ENCODE results near the gene FGF14.
"Not testable (repeated sequence)": the region's sequence is repeated elsewhere in the genome, so short reads cannot be mapped to it uniquely, and the experiment has no call there.

FGF14 gene

DNA sequence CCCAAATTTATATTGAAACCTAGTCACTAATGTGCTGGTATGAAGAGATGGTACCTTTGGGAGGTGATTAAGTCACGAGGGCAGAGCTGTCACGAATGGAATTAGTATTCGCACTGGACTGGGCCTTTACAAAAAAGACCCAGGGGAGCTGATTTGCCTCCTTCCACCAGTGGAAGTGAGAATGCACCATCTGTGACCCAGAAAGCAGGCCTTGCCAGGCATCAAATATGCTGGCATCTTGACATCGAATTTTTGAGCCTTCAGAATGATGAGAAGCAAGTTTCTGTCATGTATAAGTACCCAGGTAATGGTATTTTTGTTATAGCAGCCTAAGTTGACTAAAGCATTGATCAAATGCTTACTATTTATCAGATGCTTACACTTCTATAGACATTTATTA is 373.6 kb downstream of the FGF14 start:
- no peak for DNase-seq

DNA sequence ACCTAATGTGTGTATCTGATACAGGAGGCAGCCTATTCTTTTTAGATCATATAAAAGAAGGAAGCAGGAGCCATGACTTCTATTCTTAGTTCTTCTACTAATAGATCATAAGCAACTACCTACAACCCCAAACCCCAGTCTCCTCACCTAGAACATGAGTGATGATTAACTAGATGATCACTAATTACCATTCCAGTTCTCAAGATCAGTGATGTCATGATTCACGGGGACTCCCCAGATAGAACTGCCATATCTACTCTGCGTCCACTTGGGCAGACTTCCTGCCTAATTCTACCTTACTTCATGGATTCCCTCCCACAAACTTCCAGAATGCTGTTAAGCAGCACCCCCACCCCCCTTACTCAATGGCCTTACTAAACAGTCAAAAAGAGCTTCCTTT is 380.1 kb downstream of the FGF14 start:
- DNase-seq = no peak

DNA sequence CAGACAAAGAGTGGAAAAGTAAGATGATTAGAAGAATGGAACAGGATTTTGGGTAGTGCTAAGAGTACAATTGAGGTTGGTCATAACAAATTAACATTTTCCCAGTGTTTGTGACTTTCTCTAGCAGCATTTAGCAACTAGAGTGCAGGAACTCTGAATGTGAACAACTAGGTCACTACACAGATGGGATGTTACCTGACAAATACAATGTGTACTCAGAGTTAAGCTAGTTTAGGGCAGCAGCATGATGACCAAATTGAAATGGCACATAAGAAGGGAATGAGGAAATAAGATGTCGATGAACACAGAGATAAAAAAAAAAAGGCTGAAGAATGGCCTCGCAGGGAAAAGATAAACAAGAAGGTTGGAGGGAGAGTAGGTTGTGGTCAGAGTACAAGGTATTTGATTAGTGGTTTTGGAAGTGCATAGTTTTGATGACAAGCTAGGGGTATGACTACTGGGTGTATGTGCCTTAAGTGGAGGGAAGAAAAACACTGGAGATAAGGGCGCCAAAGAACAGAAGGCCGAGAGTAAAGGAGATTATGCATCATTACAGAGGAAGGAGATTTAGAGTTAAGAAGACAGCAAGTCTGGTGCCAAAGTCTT is 381.1 kb downstream of the FGF14 start:
- peak; percentile 0 for DNase-seq

DNA sequence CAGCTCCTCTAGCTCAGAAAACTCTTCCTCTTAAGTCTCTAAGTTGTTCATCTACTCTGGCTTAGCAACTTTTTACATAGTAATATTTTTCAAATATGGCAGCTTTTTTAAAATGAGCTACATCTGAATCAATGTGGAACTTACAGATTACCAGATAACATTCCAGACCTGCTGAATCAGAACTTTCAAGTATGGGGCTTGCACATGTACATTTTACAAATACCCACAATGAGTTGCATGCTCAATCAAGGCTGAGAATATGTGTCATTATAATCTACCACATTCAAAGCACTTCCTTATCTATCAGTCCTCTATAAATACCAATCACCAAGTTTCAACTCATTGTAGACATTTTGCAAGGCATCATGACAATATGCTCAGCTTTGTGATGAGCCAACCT is 383.1 kb downstream of the FGF14 start:
- DNase-seq = no peak

DNA sequence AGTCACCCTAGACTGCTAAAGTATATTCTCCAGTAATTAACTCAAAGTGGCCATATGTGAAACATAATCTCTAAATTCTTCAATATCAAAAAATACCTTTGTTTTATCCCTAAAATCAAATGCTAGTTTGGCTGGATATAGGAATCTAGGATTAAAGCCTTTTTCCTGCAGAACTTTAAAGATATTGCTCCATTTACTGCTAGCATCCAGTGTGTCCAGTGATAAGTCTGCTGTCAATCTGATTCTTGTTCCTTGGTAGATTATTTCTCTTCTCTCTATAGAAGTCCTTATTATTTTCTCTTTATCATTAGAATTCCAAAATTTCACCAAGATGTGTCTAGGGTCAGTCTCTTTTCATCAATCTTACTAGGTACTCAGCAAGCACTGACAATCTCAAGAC is 384.6 kb downstream of the FGF14 start:
- no peak for DNase-seq

DNA sequence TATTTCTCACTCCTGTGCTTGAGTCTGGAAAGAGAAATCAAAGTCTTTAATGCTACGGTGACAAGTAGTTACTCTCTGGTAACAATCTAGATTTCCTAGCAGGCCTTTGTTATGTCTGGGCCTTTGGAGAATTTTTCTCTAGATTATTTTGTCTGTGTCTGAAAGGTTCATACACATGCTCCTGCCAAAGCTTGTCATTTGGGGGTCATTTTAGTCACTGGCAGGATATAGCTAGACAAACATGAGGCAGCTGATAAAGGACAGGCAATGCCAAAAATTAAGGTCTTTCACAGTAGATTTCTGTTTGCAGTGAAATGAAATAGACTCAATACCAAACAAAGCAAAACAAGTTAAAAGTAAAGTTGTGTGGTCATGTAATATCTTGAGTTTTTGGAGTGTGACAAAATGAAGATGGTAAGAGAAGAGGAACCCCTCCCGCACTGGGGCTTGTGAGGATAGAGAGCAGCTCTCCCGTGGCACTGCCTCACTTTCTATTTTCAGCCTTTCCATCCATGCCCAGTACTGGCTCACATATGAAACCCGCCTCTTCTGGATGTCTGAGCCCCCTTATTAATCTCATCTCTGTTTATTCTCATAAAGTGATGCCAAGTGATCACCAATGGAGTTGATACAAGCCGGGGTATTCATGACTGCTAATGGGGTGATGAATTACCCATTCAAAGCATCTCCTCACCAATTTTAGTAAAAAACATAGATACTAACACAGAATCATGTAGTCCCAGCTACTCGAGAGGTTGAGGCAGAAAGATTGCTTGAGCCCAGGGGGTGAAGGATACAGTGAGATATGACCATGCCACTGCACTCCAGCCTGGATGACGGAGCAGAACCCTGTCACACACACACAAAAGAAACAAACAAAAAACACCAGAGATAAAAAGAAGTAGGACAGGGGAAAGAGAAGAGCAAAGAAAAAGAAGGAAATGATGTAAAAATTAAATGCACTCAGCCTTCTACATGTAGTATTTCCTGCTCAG is 389.3 kb downstream of the FGF14 start:
- DNase-seq = no peak

DNA sequence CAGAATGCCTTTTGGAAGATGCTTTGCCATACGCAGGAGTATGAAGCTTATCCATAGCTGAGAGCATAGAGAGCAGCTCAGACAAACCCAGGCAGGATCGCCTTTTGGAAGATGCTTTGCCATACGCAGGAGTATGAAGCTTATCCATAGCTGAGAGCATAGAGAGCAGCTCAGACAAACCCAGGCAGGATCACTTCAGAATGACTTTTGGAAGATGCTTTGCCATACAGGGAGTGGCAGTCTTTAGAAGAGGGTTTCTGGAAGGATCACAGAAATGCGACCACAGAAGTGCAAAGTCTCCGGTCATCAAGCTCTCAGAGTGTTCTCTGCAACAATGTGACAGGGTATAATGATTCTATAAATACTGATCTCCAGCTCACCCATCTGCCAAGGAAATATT is 390.4 kb downstream of the FGF14 start:
- not testable (repeated sequence) for DNase-seq

DNA sequence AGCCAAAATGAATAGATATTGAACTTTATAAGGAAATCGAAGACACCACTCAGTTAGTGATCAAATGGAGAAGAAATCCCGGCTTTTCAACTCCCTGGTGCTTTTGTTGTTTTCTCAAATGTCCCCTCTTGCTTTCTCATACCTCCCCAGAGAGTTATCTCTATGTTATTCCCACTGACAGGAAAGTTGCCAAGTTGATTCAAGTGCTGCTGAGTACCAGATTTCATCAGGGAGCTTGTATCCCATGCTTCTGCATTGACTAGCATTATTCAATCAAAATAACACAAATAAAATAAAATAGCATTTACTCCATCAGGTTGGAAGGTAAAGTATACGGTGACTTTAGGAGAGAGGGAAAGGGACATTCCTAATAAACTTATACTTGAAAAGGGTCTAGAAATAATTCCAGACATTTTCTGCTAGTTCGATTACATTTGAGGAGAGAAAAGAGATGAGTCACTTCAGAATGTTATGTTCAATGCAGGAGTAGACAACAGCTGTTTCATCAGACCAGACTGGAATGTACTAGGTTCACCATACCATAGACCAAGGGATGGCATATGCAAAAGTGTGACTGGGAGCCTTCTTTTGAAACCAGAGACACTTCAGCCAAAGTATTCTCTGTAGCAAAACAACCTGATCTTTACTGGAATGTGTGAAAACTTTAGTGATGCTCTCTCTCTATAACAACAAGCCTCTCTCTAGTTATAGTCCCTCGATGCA is 397.8 kb downstream of the FGF14 start:
- no peak for DNase-seq

DNA sequence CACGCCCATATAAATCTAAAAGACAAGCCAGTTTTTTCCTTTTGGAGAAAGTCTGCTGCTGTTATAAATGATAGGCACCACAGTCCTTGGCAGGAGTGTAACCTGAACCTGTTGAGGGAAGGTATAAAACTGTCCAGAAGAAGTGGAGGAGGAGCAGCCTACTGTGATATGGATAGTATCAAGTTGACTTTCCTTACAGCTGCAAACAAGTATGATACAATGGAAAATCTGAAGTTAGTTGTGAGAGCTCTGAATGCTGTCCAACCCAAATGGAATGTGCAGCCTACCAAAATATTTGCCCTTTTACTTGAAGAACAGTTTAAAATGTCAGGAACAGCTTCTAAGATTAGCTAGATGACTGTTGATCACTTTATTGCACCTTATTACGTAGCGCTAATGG is 399.6 kb downstream of the FGF14 start:
- DNase-seq = no peak

DNA sequence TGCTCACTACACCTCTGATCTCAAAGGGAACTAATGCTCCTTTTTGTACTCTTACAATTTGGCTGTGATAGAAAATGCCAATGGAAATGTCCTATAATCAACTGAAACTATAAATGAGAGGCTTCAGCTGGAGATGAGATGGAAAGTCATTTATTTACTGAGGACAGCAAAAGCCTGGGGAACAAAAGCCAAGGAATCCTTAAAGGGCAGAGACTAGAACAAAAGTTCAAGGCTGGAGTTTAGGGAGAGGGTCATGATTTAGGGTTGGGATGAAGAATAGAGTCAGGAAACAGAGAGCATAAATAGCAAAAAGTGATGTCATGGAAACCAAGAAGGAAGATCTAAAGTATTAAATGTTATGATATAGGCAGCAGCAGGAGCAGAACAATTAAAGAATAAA is 401.1 kb downstream of the FGF14 start:
- no peak for DNase-seq

DNA sequence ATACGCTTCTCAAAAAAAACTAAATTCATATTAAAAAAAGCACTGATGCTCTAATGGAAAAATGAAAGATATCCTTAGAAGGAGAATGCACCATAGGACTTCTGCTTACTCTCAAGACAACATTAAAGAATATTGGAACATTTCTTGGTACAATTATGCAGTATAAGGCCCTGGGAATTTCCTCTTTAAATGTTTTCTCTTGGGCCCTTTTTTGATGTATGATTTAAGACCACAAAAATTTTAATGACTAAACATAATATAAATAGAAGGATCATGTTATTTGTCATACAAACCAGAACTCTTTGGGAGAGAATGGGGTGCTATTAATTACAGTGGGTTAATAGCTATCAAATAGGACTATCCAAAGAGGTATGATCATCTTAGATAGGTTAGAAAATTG is 403.7 kb downstream of the FGF14 start:
- DNase-seq = no peak

DNA sequence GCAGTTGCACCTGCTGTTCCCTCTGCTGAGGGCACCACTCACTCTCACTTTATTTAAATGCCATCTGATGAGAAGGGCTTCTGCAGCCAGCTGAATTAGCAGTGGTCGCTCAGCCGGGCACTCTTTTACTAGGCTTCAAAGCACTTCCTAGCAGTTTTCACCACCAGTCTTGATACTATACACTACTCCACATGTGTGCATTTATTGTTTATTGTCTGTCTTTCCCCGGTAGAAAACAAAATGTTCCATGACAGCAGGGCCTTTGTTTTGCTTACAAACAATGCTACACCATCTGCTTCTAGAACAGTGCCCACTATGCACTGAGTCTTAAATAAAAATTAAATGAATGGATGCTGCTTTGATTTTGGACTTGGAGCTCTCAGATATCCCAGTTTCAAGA is 404.9 kb downstream of the FGF14 start:
- DNase-seq = no peak

DNA sequence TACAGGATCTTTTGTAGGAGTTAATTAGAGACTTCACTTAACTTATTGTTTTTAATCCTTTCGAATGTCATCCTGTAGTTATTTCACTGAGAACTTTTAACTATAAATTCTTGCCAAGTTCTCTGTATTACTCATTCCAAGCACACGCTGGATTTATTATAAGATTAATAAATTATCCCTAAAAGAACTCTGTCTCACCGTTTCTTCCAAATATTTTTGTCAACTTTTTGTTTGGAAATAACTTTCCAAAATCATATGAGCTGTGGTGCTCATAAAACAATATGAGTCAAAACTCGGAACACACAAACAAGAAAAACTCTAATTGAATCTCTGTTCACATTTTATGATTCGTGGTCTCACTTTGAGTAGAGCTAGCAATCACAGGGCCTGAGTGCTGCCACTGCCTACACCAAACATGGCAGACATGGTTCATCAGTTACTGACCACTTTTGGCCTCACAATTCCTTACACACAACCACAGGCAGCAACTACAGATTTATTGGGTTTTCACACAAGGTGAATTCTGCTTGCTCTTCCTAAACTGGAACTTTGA is 412.0 kb downstream of the FGF14 start:
- no peak for DNase-seq

DNA sequence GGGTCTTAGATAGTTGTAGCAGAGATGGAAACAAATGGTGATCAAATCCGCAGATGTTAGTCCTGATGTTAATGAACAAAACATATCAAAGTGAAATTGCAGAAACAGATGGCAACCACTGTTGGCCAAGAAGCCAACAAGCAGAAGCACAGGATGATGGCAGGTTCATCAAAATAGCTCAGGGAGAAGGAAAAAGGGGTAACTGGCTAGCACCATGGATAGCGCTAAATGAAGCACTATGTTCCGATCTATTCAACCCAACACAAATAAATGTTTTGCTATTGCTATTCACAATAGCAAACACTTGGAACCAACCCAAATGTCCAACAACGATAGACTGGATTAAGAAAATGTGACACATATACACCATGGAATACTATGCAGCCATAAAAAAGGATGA is 413.7 kb downstream of the FGF14 start:
- DNase-seq = no peak

DNA sequence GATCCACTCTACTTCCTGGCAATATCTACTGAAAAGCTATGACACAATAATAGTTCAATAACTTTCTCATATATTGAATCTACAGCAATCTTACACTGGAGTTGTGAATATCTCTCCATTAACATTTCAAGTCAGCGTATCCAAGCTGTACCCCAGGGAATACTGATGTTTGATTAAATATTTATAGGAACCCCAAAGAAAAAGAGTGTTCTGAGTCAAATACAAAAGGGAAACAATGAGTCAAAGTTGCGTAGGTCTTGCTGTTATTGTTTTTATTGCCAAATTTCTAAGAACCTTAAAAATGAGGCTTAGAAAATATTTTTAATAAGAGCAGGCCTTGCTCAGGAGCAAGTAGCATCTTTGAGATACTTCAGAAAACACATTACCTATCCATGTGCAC is 415.5 kb downstream of the FGF14 start:
- DNase-seq = no peak

DNA sequence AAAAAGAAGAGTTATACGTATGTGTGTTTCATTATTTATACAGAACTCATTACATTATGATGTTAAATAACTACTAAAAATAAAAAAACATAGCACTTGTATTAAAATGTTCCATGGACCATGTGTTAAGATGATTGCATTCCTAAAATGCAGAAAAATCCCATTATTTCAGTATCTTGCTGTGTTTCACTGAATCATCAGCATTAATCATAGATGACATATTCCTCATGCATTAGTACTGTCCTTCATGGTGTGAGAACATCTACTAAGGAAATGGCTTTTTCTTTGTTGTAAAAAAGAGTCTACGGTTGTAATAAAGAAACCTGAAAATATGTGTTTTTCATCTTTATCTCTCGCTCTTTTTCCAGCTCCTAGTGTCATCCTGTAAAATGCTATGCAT is 416.5 kb downstream of the FGF14 start:
- no peak for DNase-seq

DNA sequence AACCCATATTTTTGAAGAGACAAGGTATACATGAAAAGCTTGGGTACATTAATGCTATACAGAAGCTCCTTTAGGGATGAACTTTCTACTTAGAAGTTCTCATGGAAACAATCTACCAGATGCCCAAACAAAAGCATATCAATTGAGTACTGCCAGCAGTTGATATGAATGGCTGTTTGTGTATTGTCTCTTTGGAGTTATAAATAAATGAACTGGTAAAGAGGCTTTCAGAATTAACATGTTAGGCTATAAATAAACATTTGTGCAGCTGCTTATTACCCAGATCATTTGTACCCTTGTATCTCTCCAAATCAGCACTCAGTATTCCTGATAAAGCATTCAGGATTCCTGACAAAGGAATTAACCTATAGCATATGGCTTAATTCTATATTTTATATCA is 418.9 kb downstream of the FGF14 start:
- DNase-seq = no peak

DNA sequence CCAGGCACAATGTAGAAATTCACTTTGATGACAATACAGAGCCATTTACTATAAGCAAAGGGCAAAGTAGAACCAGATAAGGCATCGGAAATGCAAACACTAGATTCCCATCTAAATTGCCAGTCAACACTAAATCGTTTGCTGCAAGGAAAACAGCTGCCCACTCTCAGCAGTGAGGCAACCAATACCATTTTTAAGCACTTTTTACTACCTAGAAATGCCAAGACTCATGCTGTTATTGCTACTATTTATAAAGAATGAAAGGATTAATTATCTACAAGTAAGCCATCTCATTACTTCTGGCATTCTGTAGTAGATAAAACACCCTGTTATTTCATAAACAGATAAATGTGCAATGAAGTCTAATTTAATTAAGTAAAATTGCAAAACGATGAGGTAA is 422.0 kb downstream of the FGF14 start:
- no peak for DNase-seq

DNA sequence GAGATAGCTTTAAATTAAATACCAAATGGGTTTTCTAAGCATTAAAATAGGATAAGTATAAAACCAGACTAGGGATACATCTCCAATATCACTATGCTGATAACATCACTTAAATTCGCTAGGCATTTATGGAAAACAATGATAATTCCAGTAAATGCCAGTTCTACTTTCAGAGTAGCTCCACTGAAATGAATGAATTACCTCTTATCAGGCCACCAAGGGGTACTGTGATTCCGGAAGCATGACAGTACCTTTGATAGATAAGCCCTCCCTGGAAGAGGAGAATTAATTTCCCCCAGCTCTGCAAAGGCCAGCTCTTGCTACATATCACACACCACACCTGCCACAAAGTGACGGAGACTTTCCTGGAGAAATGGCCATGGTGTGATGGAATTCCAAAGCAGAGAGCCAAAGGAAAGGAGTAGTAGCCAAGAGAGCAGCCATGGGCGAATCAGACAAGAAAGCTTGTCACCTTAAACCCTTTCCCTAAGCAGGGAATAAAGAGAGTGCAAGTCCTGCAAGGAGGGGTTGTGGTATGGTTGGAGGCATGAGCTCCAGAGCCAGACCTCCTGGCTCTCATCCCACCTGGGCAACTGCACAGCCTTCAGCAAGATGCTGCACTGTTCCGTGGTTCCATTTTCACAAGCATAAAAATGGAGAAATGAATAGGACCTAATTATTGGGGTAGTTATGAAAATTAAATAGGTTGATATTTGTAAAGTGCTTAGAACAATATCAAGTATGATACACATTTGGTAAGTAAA is 423.1 kb downstream of the FGF14 start:
- DNase-seq = no peak

DNA sequence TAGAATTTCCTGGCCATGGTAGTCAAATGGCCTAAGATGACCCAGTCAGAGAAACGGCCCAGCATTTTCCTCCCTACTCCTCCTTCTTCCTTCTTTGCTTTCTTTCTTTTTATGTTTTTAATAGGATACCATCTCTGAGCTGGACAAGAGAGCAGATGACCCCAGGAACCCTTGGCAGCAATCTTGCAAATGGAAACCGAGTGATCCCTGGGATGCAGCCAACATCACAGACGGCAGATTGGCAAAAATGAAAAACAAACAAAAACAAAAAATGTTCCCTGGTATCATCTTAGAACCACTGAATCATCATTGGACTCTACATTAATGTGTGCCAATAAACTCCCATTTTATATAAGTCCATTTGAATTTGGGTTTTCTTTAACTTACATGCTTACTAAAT is 424.4 kb downstream of the FGF14 start:
- no peak for DNase-seq

DNA sequence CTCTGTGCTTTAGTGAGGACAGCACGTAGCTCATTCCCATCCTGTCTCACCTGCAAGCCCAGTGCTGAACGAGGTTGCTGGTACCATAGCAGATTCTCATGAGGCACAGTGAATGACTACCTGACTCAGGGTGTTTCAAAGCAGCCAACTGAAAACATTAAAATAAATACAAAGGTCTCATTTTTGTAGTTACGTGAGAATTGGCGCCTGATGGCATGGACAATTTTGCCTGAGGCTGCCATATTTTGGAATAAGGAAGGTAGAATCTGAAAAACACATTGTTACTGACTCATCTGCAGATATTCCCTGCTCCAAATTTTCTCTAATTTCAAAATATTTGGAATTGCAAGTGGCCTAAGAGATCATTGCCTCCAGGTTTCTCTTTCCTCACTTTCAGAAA is 429.7 kb downstream of the FGF14 start:
- DNase-seq = no peak

DNA sequence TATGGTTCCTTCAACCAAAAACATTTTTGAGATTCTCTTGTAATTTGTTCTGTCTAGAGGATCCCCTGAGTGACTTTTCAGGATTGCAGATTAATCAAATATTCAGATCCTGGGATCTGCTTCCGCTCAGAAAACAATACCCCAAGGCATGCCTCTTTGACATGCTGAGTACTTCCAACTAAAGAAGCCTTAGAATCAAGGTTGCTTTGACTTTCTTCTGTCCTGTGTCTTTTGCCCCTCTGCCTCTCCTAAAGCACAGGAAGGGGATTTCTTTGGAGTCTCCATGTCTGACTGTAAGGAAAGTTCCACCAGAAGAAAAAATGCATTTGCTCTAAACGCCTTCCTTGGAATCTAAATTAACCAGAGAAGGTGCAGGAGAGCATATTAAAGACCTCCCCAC is 431.5 kb downstream of the FGF14 start:
- no peak for DNase-seq

DNA sequence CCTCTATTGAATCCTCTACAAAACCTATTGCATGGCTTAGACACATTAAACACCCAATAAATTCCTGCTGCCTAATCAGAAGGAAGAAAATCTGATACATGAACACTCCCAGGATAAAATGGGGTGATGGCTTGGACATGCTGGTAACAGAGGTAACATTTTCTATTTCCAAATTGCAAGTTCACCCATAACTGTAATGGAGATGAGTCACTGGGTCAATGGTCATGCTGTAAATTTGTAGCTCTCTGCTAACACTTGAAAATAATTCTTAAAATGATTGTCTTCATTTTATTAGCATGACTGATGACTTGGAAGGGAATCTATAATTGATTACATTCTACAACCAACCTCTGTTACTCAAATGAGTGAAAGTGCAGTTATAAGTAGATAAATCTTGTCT is 434.1 kb downstream of the FGF14 start:
- no peak for DNase-seq

All from T1000 (cell line).